IPS-20b (cell line): ENCODE measurements around the gene EPHA3.

Experiments used
- H3K27ac ChIP-seq: one replicate; pipeline ENCODE4 v1.5.1; 2013; ENCODE audit warnings: low read length
- H3K27me3 ChIP-seq: 2 replicates; pipeline ENCODE4 v1.6.1; 2013; ENCODE audit warnings: mild to moderate bottlenecking, low read length, inconsistent platforms; ENCODE audit not compliant: insufficient read depth
- H3K36me3 ChIP-seq: 2 replicates; pipeline ENCODE4 v1.6.1; 2013; ENCODE audit warnings: low read depth, mild to moderate bottlenecking, inconsistent platforms, low read length, moderate library complexity; ENCODE audit not compliant: insufficient read depth
- H3K4me1 ChIP-seq: 2 replicates; pipeline ENCODE4 v1.6.1; 2013; ENCODE audit warnings: mild to moderate bottlenecking, control low read depth, inconsistent platforms, low read length, moderate library complexity; ENCODE audit not compliant: insufficient read depth
- H3K4me3 ChIP-seq: 2 replicates; pipeline ENCODE4 v1.5.1; 2013; ENCODE audit warnings: mild to moderate bottlenecking, low read length, inconsistent platforms
- H3K9ac ChIP-seq: 2 replicates; pipeline ENCODE4 v1.6.1; 2013; ENCODE audit warnings: low read depth, mild to moderate bottlenecking, inconsistent platforms, low read length, moderate library complexity
- H3K9me3 ChIP-seq: 2 replicates; pipeline ENCODE4 v1.6.1; 2013; ENCODE audit warnings: mild to moderate bottlenecking, low read depth, low read length, inconsistent platforms; ENCODE audit not compliant: insufficient read depth

The EPHA3 gene

GRCh38 chr3:89467898-89468363 lies 360.5 kb downstream of the EPHA3 start:
- no peaks in the 10 kb centered on the region for H3K36me3 ChIP-seq
- H3K9ac ChIP-seq = no peak overlapping the region
- peaks cover 8% of the 10 kb centered on the region; the same call in 1 of the 2 replicates for H3K4me1 ChIP-seq
- no peaks in the 10 kb centered on the region for H3K9me3 ChIP-seq
- H3K4me3 ChIP-seq = no peak overlapping the region; the same call in 1 of the 2 replicates
- H3K27me3 ChIP-seq = no peaks in the 10 kb centered on the region
- H3K27ac ChIP-seq = no peak overlapping the region

- Histone ChIP-seq H3K27me3 (no peaks in the 10 kb centered on the region), H3K27ac (no peak overlapping the region), H3K4me3 (no peak overlapping the region), H3K9ac (no peak overlapping the region), H3K36me3 (no peaks in the 10 kb centered on the region), H3K4me1 (peaks cover 8% of the 10 kb centered on the region; the same call in 1 of the 2 replicates), H3K9me3 (no peaks in the 10 kb centered on the region)
Observed at GRCh38 chr3:89472101-89472500, 364.7 kb downstream of the EPHA3 start.

- H3K27ac ChIP-seq = no peak overlapping the region
- H3K9me3 ChIP-seq = no peaks in the 10 kb centered on the region
- H3K36me3 ChIP-seq = no peaks in the 10 kb centered on the region
- no peak overlapping the region for H3K4me3 ChIP-seq
- H3K27me3 ChIP-seq = no peaks in the 10 kb centered on the region
- H3K4me1 ChIP-seq = no peaks in the 10 kb centered on the region
- H3K9ac ChIP-seq = no peak overlapping the region
Observed at GRCh38 chr3:89474333-89475130, 367.1 kb downstream of the EPHA3 start.

- no peak overlapping the region for H3K9ac ChIP-seq
- no peak overlapping the region for H3K4me3 ChIP-seq
- no peaks in the 10 kb centered on the region for H3K9me3 ChIP-seq
- no peaks in the 10 kb centered on the region for H3K27me3 ChIP-seq
- no peak overlapping the region for H3K27ac ChIP-seq
- no peaks in the 10 kb centered on the region for H3K36me3 ChIP-seq
- peaks cover 3% of the 10 kb centered on the region; the same call in 1 of the 2 replicates for H3K4me1 ChIP-seq
Observed at GRCh38 chr3:89488800-89489580, 381.6 kb downstream of the EPHA3 start.

GRCh38 chr3:89490129-89490528 lies 382.7 kb downstream of the EPHA3 start:
- no peaks in the 10 kb centered on the region for H3K9me3 ChIP-seq
- H3K27ac ChIP-seq = no peak overlapping the region
- H3K4me1 ChIP-seq = peaks cover 3% of the 10 kb centered on the region; the same call in 1 of the 2 replicates
- H3K9ac ChIP-seq = no peak overlapping the region
- no peak overlapping the region for H3K4me3 ChIP-seq
- H3K36me3 ChIP-seq = no peaks in the 10 kb centered on the region
- no peaks in the 10 kb centered on the region for H3K27me3 ChIP-seq

GRCh38 chr3:89494734-89495133 lies 387.3 kb downstream of the EPHA3 start:
- Histone ChIP-seq H3K4me1 (no peaks in the 10 kb centered on the region), H3K9me3 (no peaks in the 10 kb centered on the region), H3K36me3 (no peaks in the 10 kb centered on the region), H3K27ac (no peak overlapping the region), H3K27me3 (no peaks in the 10 kb centered on the region), H3K4me3 (no peak overlapping the region), H3K9ac (no peak overlapping the region)

GRCh38 chr3:89503891-89504391 lies 396.5 kb downstream of the EPHA3 start:
- no peak overlapping the region for H3K27ac ChIP-seq
- no peaks in the 10 kb centered on the region for H3K4me1 ChIP-seq
- no peaks in the 10 kb centered on the region for H3K9me3 ChIP-seq
- H3K36me3 ChIP-seq = no peaks in the 10 kb centered on the region
- no peak overlapping the region for H3K9ac ChIP-seq
- no peaks in the 10 kb centered on the region for H3K27me3 ChIP-seq
- no peak overlapping the region for H3K4me3 ChIP-seq

- Histone ChIP-seq H3K27ac (no peak overlapping the region), H3K4me1 (no peaks in the 10 kb centered on the region), H3K9me3 (no peaks in the 10 kb centered on the region), H3K27me3 (no peaks in the 10 kb centered on the region), H3K4me3 (no peak overlapping the region), H3K9ac (no peak overlapping the region), H3K36me3 (no peaks in the 10 kb centered on the region)
Observed at GRCh38 chr3:89504432-89504831, 397.0 kb downstream of the EPHA3 start.

- no peak overlapping the region for H3K4me3 ChIP-seq
- H3K27me3 ChIP-seq = no peaks in the 10 kb centered on the region
- no peaks in the 10 kb centered on the region for H3K4me1 ChIP-seq
- no peaks in the 10 kb centered on the region for H3K36me3 ChIP-seq
- no peak overlapping the region for H3K27ac ChIP-seq
- H3K9ac ChIP-seq = no peak overlapping the region
- no peaks in the 10 kb centered on the region for H3K9me3 ChIP-seq
Observed at GRCh38 chr3:89506462-89507103, 399.2 kb downstream of the EPHA3 start.

- Histone ChIP-seq H3K27ac (no peak overlapping the region), H3K27me3 (no peaks in the 10 kb centered on the region)
Observed at GRCh38 chr3:89521328-89521727, 413.9 kb downstream of the EPHA3 start.

GRCh38 chr3:89522155-89522554 lies 414.7 kb downstream of the EPHA3 start:
- H3K9me3 ChIP-seq = no peaks in the 10 kb centered on the region
- H3K27ac ChIP-seq = no peak overlapping the region
- H3K4me1 ChIP-seq = peaks cover 6% of the 10 kb centered on the region; the same call in 1 of the 2 replicates
- no peaks in the 10 kb centered on the region for H3K36me3 ChIP-seq
- no peak overlapping the region for H3K4me3 ChIP-seq
- no peaks in the 10 kb centered on the region for H3K27me3 ChIP-seq
- no peak overlapping the region for H3K9ac ChIP-seq

More at GRCh38 chr3:89521328-89521727, 413.9 kb downstream of the EPHA3 start:
- Histone ChIP-seq H3K9me3 (no peaks in the 10 kb centered on the region), H3K36me3 (no peaks in the 10 kb centered on the region), H3K9ac (no peak overlapping the region), H3K4me3 (no peak overlapping the region), H3K4me1 (peaks cover 6% of the 10 kb centered on the region; the same call in 1 of the 2 replicates)
